ENCODE measurements around the gene SEPTIN11.

DNA sequence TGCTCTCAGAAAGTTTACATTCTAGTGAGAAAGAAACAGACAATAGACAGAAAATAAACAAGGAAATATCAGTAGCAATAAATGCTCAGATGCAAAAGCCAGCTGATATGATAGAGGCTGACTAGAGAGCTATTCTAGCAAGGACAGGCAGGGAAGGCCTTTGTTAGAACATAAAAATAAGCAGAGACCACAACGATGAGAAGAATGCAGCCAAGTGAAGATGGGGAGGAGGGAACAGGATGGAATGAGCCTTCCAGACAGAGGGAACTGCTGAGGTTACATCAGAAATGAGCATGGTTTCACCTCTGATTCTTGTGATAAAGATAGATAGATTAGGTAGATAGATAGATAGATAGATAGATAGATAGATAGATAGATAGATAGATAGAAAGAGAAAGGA, 44.0 kb upstream of the SEPTIN11 start:
- TF ChIP-seq, protein P1, sequence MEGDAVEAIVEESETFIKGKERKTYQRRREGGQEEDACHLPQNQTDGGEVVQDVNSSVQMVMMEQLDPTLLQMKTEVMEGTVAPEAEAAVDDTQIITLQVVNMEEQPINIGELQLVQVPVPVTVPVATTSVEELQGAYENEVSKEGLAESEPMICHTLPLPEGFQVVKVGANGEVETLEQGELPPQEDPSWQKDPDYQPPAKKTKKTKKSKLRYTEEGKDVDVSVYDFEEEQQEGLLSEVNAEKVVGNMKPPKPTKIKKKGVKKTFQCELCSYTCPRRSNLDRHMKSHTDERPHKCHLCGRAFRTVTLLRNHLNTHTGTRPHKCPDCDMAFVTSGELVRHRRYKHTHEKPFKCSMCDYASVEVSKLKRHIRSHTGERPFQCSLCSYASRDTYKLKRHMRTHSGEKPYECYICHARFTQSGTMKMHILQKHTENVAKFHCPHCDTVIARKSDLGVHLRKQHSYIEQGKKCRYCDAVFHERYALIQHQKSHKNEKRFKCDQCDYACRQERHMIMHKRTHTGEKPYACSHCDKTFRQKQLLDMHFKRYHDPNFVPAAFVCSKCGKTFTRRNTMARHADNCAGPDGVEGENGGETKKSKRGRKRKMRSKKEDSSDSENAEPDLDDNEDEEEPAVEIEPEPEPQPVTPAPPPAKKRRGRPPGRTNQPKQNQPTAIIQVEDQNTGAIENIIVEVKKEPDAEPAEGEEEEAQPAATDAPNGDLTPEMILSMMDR (IDR thresholded peaks at IDR 0.05; ENCODE audit: insufficient read depth, low read length, poor library complexity, severe bottlenecking) = no peak
- TF ChIP-seq EZH2phosphoT487 (conservative IDR thresholded peaks at IDR 0.05; ENCODE audit: low read length) = no peak
